Measurements from ENCODE around the gene SOX21. TPM values are rescaled to one million over a fixed set of nuclear protein-coding genes. Genes with fewer than 3 reads are reported as not detected.
A peak's percentile ranks its signal among the peaks of the same experiment; 100 is the strongest.

SOX21 gene
- polyA plus RNA-seq, 1 donor (not counting 4 experiments of a cell fraction or from before 2014, with no cell fraction given) = not detected

DNA sequence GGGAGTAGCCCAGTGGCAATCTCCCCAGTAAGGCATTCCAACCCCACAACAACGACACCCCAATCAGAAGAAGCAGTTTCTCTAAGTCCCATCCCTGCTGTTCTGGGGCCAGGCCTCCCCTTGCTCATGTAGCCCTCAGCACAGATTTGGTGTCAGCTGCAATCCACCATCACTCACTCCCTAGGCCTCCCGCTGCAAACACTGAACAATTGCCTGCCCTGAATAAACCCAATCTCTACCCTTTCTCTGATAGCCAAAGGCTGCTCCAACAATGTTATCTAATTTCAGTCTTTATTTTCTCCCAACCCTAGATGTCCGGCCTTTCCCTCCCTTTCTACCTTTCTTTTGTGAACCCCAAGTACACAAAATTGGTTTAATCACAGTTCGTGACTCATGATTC is 5.6 kb upstream of the SOX21 start:
- Histone ChIP-seq H3K9ac (ENCODE audit: control insufficient read depth, extremely low read depth, insufficient read depth, low read length) (no peak overlapping the region), H4K20me1 (ENCODE audit: control insufficient read depth, extremely low read depth, insufficient read depth, low read length) (no peaks in the 10 kb centered on the region), H3K27ac (ENCODE audit: control insufficient read depth, insufficient read depth, low read length) (no peak overlapping the region), H3K4me2 (ENCODE audit: control insufficient read depth, extremely low read depth, insufficient read depth, low read depth, low read length) (no peak overlapping the region), H3K9me3 (ENCODE audit: control insufficient read depth, low read depth, low read length) (no peaks in the 10 kb centered on the region), H3K4me1 (ENCODE audit: control insufficient read depth, extremely low read depth, insufficient read depth, low read length) (no peaks in the 10 kb centered on the region), H3K79me2 (ENCODE audit: control insufficient read depth, insufficient read depth, low read length) (no peaks in the 10 kb centered on the region), H3K4me3 (ENCODE audit: control insufficient read depth in 2 of 3, extremely low read depth in 1 of 3, insufficient read depth in 2 of 3, low read depth in 1 of 3, low read length in 3 of 3) (no peak overlapping the region), H3K9me1 (ENCODE audit: control insufficient read depth, extremely low read depth, insufficient read depth, low read length) (no peaks in the 10 kb centered on the region), H3K36me3 (ENCODE audit: control insufficient read depth in 2 of 2, extremely low read depth in 1 of 2, insufficient read depth in 2 of 2, low read length in 2 of 2) (no peaks in the 10 kb centered on the region), H2AFZ (ENCODE audit: control insufficient read depth, low read length) (no peak overlapping the region), H3K27me3 (ENCODE audit: control insufficient read depth, extremely low read depth, insufficient read depth, low read length) (peaks cover 3% of the 10 kb centered on the region)
- TF ChIP-seq CTCF (optimal IDR thresholded peaks at IDR 0.05 in 1 of 3, IDR thresholded peaks at IDR 0.05 in 1 of 3, conservative IDR thresholded peaks at IDR 0.05 in 1 of 3; ENCODE audit: extremely low read depth in 1 of 3, insufficient read depth in 2 of 3, low read length in 3 of 3) (no peak), EZH2 (IDR thresholded peaks at IDR 0.05; ENCODE audit: low read length) (no peak)
- no peak for DNase-seq (ENCODE audit: low read depth, low spot score)
- dilution Hi-C loops (cut with MboI; ENCODE audit: extremely low pct_ligation_motif_present, low sequenced_read_pairs) = no loop called here
- no peak for FAIRE-seq

- H3K36me3 ChIP-seq (ENCODE audit: control insufficient read depth in 2 of 2, extremely low read depth in 1 of 2, insufficient read depth in 2 of 2, low read length in 2 of 2) = no peaks in the 10 kb centered on the region
- H4K20me1 ChIP-seq (ENCODE audit: control insufficient read depth, extremely low read depth, insufficient read depth, low read length) = no peaks in the 10 kb centered on the region
- H3K4me3 ChIP-seq (ENCODE audit: control insufficient read depth in 2 of 3, extremely low read depth in 1 of 3, insufficient read depth in 2 of 3, low read depth in 1 of 3, low read length in 3 of 3) = no peak overlapping the region
- H3K4me2 ChIP-seq (ENCODE audit: control insufficient read depth, extremely low read depth, insufficient read depth, low read depth, low read length) = no peak overlapping the region
- H3K4me1 ChIP-seq (ENCODE audit: control insufficient read depth, extremely low read depth, insufficient read depth, low read length) = no peaks in the 10 kb centered on the region
- no peaks in the 10 kb centered on the region for H3K9me3 ChIP-seq (ENCODE audit: control insufficient read depth, low read depth, low read length)
- H3K79me2 ChIP-seq (ENCODE audit: control insufficient read depth, insufficient read depth, low read length) = no peaks in the 10 kb centered on the region
- DNase-seq (ENCODE audit: low read depth, low spot score) (no peak), FAIRE-seq (no peak)
- dilution Hi-C loops (cut with MboI; ENCODE audit: extremely low pct_ligation_motif_present, low sequenced_read_pairs) = no loop called here
- no peak overlapping the region for H3K9ac ChIP-seq (ENCODE audit: control insufficient read depth, extremely low read depth, insufficient read depth, low read length)
- H3K27me3 ChIP-seq (ENCODE audit: control insufficient read depth, extremely low read depth, insufficient read depth, low read length) = peaks cover 19% of the 10 kb centered on the region
- H3K9me1 ChIP-seq (ENCODE audit: control insufficient read depth, extremely low read depth, insufficient read depth, low read length) = no peaks in the 10 kb centered on the region
- H3K27ac ChIP-seq (ENCODE audit: control insufficient read depth, insufficient read depth, low read length) = no peak overlapping the region
- TF ChIP-seq CTCF (optimal IDR thresholded peaks at IDR 0.05 in 1 of 3, IDR thresholded peaks at IDR 0.05 in 1 of 3, conservative IDR thresholded peaks at IDR 0.05 in 1 of 3; ENCODE audit: extremely low read depth in 1 of 3, insufficient read depth in 2 of 3, low read length in 3 of 3) (peak in 1 of 3 experiments; percentile 25), EZH2 (IDR thresholded peaks at IDR 0.05; ENCODE audit: low read length) (no peak)
- H2AFZ ChIP-seq (ENCODE audit: control insufficient read depth, low read length) = no peak overlapping the region
Observed at GRCh38 chr13:94716016-94716415, 3.7 kb upstream of the SOX21 start.
